GM12865 (cell line): ENCODE results near the gene PARP9.
"Not testable (repeated sequence)": the region's sequence is repeated elsewhere in the genome, so short reads cannot be mapped to it uniquely, and the experiment has no call there.

Experiments used
- DNase-seq: peaks from one replicate; pipeline ENCODE4 v3.0.0; 2010; ENCODE audit warnings: low read depth
- H3K4me3 ChIP-seq: 2 replicates; pipeline ENCODE4 v1.5.1; 2011; ENCODE audit warnings: mild to moderate bottlenecking, low read depth, low read length, control low read depth
- CTCF ChIP-seq: IDR thresholded peaks from 2 replicates; pipeline ENCODE4 v1.5.1; 2011; ENCODE audit warnings: low read length, control low read depth, low read depth, inconsistent platforms; ENCODE audit not compliant: insufficient read depth; ENCODE audit errors: missing control alignments

The PARP9 gene

DNA sequence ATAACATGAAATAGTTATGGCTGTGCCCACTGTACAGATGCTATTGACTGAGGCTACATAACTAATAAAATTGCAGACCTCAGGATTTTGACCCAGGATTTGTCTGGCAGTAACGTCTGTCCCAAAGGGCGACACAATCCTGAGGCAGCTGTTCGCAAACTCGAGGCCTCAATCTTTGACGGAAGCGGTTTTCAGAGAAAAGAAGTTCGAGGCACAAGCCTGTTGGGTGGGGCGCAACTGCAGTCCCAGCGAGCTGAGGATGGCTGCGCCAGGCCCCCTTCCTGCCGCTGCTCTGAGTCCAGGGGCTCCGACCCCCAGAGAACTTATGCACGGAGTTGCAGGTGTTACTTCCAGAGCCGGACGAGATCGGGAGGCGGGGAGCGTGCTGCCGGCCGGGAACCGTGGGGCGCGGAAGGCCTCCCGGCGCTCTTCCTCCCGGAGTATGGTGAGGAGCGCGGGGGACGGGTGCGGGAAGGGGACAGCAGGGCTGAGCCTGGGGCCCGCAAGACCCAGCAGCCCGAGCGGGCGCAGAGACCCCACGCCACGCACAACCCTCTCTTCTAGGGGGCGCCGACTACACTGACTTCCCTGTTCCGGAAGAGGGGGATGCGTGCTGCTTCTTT, 13.4 kb upstream of the PARP9 start, which contains the start of gene PARP15:
Gene PARP15 (plus strand): TSS at position 242 of the 623 bp plus-strand sequence. CDS start 18 bp downstream, at position 260.
- H3K4me3 ChIP-seq = peak within 1 kb of the TSS; percentile 83
- TF ChIP-seq CTCF = no peak
- peak; percentile 74 for DNase-seq

DNA sequence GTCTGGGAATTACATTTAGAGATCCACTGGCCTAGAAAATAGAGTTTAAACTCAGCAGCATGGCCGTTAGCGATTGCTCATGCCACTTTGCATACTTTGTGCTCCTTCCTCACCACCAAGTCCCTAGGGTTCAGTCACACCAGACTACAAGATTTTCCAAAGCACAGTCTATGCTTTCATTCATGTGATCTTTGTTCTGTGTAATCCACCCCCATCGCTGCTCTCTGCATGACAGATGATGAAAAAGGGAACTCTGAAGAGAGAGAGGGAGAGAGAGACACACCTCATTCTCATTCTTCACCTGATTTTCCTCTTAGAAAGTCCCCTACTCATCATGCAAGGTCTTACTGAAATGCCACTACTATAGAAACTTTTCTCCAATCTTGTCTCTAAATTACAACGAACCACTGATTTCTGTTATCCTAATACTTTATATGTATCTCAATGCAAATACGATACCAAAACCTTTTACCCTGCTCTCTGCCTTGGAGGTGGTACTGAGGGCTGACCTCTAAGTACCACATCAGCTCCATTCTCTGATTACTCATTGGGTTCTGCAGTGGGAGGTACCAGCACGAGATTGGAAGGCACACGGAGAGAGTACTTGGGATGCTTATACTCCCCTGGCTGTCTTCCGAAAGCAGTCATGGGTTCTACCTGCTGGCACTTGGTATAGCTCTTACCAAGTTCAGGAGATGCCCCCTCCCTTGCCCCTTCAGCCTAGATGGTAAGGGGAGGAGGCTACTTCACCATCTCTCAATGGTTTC, 12.3 kb upstream of the PARP9 start:
- TF ChIP-seq CTCF = no peak
- H3K4me3 ChIP-seq = peak overlapping the region; percentile 83
- DNase-seq = peak; percentile 92

GRCh38 chr3:122572940-122573412, 8.9 kb upstream of the PARP9 start:
- peak; percentile 79 for DNase-seq
- no peak for TF ChIP-seq CTCF
- H3K4me3 ChIP-seq = no peak overlapping the region

DNA sequence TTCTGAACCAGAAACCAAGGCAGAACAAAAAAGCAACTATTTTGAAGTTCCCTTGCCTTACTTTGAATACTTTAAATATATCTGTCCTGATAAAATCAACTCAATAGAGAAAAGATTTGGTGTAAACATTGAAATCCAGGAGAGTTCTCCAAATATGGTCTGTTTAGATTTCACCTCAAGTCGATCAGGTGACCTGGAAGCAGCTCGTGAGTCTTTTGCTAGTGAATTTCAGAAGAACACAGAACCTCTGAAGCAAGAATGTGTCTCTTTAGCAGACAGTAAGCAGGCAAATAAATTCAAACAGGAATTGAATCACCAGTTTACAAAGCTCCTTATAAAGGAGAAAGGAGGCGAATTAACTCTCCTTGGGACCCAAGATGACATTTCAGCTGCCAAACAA, 4.7 kb upstream of the PARP9 start:
- DNase-seq = no peak
- no peak for TF ChIP-seq CTCF
- H3K4me3 ChIP-seq = no peak overlapping the region

DNA sequence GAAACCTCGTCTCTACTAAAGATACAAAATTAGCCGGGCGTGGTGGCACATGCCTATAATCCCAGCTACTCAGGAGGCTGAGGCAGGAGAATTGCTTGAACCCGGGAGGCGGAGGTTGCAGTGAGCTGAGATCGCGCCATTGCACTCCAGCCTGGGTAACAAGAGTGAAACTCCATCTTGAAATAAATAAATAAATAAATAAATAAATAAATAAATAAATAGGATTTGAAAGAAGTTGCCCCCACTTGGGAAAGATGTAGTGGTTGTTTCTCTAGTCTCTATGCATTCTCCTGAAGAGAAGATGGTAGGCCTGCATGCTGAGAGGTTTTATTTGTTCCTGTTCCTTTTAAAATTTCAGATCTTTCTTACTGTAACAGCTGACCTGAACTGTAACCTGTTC, 4.0 kb upstream of the PARP9 start:
- not testable (repeated sequence) for DNase-seq

GRCh38 chr3:122563717-122564025, 429 bp downstream of the PARP9 start:
- peak overlapping the region; percentile 85 for H3K4me3 ChIP-seq
- DNase-seq = peak; percentile 33
- TF ChIP-seq CTCF = no peak

More for the DNA sequence above, 4.0 kb upstream of the PARP9 start:
- not testable (repeated sequence) for H3K4me3 ChIP-seq

GRCh38 chr3:122562923-122563716, 980 bp downstream of the PARP9 start:
- peak overlapping the region; percentile 85 for H3K4me3 ChIP-seq
- DNase-seq = no peak
- TF ChIP-seq CTCF = no peak
